ENCODE results near the gene TMEM98.
"Not testable (repeated sequence)": the region's sequence is repeated elsewhere in the genome, so short reads cannot be mapped to it uniquely, and the experiment has no call there.

DNA sequence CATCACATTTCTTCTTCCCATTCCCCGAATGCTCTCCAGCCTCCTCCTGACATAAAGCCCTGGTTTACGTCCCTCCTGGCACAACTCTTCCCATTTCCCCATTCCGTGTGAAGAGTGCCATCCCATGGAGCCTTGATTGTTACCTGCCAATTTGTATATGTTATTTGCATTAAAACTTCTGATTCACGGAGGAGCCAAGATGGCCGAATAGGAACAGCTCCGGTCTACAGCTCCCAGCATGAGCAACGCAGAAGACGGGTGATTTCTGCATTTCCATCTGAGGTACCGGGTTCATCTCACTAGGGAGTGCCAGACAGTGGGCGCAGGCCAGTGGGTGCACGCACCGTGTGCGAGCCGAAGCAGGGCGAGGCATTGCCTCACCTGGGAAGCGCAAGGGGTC is 41.0 kb upstream of the TMEM98 start:
- TF ChIP-seq POLR2AphosphoS5 (IDR thresholded peaks at IDR 0.05): not testable (repeated sequence)
- TF ChIP-seq, protein P1, sequence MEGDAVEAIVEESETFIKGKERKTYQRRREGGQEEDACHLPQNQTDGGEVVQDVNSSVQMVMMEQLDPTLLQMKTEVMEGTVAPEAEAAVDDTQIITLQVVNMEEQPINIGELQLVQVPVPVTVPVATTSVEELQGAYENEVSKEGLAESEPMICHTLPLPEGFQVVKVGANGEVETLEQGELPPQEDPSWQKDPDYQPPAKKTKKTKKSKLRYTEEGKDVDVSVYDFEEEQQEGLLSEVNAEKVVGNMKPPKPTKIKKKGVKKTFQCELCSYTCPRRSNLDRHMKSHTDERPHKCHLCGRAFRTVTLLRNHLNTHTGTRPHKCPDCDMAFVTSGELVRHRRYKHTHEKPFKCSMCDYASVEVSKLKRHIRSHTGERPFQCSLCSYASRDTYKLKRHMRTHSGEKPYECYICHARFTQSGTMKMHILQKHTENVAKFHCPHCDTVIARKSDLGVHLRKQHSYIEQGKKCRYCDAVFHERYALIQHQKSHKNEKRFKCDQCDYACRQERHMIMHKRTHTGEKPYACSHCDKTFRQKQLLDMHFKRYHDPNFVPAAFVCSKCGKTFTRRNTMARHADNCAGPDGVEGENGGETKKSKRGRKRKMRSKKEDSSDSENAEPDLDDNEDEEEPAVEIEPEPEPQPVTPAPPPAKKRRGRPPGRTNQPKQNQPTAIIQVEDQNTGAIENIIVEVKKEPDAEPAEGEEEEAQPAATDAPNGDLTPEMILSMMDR (IDR thresholded peaks at IDR 0.05): not testable (repeated sequence)

Measured in prostate gland (tissue), 2 donors.